ENCODE data around the gene CD93.

Gene CD93

DNA sequence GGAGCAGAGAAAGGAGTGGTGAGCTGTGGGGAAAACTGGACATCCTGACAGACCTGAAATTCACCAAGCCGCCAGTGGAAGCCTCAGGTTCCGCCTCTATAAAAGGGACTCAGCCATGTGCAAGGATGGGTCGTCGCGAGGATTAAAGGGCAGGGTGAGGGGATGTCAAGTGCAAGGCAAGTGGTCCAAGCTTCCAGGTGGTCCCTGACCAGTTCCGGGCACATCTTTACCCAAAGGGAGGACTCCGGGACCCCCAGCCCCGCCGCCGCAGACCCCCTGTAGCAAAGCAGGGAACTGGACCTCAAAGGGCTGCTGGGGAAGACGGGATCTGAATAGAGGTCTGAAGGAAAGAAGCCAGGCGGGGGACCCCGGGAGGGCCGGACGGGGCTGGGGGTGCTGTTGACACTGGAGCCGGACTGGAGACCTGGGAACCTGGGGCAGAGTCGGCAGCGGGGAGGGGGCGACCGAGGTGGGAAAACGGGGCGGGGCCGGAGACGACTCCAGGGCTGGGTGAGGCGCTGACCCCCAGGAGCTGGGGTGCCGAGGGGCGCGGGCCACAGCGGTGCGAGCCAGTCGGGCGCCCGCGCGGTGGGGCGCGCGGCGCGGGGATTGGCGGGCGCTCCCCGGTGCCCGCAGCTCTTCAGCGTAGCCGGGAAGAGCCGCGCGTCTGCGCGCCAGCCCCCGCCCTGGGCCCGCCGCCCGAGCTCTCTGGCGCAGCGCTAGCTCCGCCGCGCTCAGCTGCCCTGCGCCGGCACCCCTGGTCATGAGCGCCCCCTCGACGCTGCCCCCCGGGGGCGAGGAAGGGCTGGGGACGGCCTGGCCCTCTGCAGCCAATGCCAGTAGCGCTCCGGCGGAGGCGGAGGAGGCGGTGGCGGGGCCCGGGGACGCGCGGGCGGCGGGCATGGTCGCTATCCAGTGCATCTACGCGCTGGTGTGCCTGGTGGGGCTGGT, 51.1 kb downstream of the CD93 start, which contains the start of gene SSTR4:
TSS of gene SSTR4 (plus strand) at position 592 of the 951 bp plus-strand sequence. CDS start at position 764, 172 bp downstream.
- no peak for DNase-seq (ENCODE audit: low read depth in 3 of 3)

DNA sequence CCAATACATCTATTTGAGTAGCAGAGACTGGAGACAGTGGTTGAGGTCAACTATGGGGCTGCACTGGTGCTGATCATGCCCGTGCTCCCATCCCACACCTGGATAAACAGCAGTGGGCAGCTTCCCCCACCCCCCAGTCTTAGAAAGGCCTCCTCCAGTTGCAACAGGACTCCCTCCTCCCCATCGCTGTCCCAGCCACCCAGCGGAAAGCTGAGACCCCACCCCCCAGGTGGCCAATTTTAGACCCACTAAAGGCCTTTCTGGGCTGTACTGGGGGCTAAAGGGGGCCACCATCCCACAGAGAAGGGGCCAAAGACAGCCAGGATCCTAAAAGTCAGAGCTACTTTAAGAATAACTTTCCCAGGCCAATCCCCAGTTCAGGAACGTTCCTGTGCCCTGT, 52.2 kb downstream of the CD93 start:
- no peak for DNase-seq (ENCODE audit: low read depth in 3 of 3)

DNA sequence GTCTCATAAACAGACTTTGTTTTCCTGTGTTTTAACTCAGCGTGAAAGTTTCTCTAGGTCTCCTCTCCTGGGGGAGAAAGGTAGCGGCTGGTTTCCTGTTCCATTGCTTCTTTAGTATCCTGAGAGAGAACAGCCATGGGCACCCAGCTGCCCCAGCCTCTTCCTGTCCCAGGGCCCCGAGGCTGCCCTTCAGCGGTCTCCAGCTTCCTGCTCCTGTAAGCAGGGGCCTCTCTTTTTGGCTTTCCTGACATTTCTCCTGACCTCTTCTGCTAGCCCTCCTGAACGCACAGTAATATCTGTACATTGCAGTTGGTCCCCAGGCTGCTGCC, 53.4 kb downstream of the CD93 start:
- no peak for DNase-seq (ENCODE audit: low read depth in 3 of 3)

DNA sequence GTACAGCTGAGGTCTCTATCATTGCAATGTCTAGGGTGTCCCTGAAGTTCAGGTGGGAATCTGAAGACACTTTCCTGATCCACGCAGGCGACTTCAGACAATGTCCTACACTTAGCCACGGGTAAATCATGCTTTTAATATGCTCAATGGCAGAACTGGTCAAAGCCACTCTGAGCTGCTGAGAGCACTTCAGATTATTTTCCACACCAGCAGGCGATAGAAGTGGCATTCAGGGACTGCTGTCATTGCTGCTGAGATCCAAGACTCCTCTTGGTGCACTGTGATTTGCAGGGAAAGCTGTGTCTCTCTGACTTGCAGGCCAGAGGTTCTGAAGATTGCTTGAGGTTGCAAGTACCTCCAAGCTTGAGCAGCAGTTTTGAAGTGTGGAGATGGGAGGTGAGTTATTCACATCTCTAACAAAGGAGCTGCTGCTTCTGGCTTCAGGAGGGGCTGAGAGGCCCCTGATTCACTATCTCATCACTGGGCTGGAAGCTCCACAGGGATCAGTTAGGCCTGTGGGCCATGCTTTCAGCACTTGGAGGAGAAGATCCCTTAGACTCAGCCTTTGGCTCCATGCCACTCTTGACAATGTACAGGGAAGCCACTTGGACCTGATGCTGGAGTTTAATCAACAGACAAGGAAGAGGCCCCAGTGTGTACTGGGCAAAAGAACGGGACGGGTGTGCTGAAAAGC, 53.9 kb downstream of the CD93 start:
- DNase-seq (ENCODE audit: low read depth in 3 of 3) = no peak

DNA sequence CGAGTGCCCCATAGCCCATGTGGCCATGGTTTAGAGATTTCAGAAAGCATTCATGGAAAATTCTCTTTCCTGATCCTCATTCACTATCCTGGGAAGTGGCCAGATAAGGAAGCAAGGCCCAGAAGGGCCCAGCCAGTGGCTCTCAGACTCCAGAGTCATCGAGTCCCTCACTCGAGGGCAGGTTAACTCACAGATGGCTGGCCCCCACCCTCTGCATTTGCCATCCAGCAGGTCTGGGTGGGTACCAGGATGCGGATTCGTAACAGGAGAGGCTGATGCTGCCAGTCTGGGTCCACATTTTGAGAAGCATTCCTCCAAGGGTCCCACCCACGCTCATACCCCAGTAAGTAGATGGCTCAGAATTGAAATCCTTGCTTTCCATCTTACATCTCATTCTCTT, 54.8 kb downstream of the CD93 start:
- DNase-seq (ENCODE audit: low read depth in 3 of 3) = no peak
